Activated CD4-positive, CD25-positive, alpha-beta regulatory T cell treated with anti-CD3 and anti-CD28 coated beads, Interleukin-2, amount 50 U/mL, for 72 hours (primary cell): Measurements from ENCODE around the gene CRLF1.

ENCODE experiments used
- DNase-seq: peaks from one replicate; pipeline ENCODE4 v3.0.0; 2021

The CRLF1 gene, protein sequence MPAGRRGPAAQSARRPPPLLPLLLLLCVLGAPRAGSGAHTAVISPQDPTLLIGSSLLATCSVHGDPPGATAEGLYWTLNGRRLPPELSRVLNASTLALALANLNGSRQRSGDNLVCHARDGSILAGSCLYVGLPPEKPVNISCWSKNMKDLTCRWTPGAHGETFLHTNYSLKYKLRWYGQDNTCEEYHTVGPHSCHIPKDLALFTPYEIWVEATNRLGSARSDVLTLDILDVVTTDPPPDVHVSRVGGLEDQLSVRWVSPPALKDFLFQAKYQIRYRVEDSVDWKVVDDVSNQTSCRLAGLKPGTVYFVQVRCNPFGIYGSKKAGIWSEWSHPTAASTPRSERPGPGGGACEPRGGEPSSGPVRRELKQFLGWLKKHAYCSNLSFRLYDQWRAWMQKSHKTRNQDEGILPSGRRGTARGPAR

DNA sequence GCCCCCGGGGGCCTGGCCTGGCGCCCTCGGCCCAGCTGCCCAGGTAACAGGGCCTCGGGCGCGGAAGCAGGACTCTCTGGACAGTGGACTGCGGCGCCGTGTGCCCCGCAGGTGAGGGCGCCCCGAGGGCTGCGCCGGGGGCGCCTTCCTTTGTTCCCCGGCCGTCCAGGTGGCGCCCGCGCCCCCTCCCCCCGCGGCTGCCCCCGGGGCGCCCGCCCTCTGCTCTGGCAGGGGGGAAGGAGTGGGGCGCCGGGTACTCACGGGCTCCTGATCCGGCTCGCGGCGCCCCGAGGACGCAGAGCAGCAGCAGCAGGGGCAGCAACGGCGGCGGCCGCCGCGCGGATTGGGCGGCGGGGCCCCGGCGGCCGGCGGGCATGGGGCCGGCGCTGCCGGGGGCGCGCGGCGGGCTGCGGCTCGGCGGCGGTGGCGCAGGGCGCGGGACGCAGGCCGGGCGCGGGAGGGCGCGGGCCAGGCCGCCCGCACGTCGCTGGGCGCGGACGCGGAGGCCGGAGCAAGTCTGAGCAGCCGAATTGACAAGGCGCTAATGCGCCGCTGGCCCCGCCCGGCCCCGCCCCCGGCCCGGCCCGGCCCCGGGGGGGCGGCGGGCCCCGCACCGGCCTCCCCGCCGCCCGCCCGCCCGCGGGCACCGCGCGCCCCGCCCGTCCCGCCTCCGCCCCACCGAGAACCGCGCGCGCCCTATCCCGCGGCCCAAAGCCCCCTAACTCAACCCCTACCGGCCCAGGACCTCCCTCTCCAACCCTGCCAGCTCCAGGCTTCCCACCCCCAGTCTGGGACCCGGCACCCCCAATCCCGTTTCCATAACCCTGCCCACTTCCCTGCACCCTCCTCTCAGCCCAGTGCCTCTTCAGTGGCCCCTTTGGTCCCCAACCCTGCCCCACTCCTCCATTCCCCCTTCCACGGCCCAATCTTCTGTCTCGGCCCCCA is at the start of gene CRLF1:
Gene CRLF1 (minus strand): TSS at position 519 of the 945 bp plus-strand sequence. CDS start 143 bp downstream, at position 376.
- no peak for DNase-seq

DNA sequence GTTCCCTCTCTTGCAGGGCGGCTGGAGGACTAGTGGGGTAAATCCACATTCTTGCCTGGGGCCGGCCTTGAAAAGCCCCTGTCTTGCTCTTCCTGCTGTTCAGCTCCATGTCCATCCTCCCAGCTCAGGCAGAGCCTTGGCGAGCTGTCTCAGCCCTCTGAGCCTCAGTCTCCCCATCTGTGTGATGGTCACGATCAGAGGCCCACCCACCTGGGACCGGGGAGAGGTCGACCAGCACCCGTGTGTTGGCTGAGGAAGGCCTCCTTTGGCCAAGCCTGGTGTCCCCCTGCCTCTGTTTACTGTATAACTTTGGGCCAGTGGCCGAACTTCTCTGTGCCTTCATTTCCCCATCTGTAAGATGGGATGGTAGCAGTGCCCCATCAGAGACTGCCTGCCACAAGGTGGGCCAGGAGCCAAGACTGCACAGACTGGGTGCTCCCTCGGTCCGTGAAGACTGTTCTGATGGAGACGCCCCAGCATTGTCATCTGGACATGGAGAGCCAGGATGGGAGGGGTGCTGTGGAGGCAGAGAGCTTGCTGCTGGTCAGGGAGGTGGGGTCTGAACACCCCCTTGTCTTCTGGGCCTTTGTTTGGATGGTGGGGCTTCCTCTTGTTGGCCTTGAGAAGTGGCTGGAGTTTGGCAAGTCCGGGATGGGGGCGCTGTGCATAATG is 48.7 kb upstream of the CRLF1 start:
- no peak for DNase-seq

DNA sequence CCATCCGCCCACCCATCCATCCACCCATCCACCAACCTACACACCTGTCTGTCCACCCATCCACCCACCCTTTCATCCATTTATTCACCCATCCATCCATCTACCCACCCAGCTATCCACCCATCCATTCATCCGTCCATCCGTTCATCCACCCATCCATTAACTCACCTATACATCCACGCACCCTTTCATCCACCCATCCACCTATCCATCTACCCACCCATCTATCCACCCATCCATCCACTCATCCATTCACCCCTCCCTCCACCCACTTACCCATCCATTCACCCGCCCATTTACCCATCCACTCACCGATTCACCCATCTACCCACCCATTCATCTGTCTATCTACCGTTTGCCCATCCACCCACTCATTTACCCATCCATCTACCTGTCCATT is 47.9 kb upstream of the CRLF1 start:
- no peak for DNase-seq

DNA sequence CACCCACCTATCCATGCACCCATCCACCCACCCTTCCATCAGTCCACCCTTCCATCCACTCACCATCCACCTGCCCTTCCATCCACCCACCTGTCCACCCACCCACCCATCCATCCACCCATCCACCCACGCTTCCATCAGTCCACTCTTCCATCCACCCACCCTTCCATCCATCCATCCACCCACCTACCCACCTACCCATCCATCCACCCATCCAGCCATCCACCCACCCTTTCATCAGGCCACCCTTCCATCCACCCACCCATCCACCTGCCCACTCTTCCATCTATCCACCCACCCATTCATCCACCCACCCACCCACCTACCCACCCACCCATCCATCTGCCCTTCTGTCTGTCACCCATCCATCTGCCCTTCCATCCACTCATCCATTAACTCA is 47.3 kb upstream of the CRLF1 start:
- no peak for DNase-seq

DNA sequence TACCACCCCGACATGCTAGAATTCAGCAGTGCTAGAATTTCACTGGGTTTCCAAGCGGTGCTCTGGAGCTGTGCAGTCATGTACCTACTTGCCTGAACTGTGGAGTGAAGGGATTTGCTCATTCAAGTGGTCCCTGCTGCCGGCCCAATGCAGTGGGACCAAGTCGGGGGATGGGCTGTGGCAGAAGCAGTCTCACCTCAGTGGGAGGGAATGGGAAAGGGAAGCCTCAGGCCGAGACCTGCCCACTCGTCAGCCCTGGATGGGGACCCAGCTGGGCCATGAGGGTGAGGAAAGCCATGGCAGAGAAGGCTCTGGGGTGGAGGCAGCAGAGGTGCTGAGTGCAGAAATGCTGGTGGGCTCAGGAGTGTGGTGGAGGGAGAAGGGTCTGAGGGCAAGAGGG is 45.1 kb upstream of the CRLF1 start:
- DNase-seq = no peak

DNA sequence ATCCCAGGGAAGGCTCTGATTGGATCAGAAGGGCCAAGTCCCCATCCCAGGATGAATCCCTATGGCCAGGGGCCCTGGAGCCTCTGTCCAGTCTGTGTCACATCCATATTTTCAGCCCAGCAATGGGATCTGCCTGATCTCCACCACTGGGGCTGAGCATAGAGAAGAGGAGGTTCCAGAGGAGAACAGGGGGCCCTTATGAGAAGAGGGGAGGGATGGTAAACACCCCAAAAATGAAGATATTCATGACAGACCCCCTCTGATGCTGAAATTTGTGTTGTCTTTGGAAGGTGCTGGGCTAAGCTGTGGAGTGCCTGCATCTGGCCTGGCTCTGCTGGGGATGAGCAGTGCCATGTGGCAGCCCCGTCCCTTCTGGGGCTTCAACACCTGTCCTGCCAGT is 44.7 kb upstream of the CRLF1 start:
- no peak for DNase-seq

DNA sequence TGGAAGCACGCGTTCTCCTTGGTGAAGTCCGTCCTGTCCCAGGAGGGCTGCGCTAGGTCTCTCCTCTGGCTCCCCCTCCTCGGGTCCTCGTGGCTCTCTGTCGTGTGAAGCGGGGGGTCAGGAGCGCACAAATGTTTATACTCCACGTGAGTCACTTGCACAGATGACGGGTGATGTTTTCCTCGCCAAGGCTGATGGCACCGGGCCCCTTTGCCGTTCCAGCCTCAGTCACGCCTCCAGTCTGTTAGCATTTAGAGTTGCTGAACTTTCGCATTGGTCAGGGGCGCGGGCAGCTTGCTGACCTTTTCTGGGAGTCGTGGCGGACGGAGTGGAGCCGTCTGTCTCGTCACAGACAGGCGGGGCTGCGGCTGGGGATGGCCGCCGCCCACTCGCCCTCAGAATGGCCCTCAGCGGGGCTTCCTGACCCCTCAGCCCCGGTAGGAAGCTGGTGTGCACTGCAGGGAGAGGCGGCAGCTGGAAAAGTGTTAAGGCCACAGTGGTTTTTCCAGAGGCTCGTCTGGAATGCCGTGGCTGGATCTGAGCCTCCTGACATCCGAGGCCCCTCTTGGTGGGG is 44.0 kb upstream of the CRLF1 start:
- DNase-seq = no peak

DNA sequence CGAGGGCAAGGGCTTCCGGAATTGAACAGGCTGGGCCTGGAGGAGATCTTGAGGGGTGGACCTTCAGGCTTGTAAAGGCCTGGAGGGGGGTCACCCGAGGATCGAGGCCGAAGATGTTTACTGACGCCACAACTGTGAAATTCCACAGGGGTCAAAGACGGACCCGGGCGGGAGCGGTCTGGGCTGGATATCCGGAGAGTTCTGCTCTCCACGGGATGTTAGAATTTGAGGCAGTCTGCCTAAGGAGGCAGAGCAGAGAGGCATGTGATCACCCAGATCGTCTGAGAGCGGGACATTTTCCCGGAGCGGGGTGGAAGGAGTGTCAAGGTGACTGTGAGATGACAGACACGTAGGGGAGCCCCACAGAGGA is 43.4 kb upstream of the CRLF1 start:
- no peak for DNase-seq

DNA sequence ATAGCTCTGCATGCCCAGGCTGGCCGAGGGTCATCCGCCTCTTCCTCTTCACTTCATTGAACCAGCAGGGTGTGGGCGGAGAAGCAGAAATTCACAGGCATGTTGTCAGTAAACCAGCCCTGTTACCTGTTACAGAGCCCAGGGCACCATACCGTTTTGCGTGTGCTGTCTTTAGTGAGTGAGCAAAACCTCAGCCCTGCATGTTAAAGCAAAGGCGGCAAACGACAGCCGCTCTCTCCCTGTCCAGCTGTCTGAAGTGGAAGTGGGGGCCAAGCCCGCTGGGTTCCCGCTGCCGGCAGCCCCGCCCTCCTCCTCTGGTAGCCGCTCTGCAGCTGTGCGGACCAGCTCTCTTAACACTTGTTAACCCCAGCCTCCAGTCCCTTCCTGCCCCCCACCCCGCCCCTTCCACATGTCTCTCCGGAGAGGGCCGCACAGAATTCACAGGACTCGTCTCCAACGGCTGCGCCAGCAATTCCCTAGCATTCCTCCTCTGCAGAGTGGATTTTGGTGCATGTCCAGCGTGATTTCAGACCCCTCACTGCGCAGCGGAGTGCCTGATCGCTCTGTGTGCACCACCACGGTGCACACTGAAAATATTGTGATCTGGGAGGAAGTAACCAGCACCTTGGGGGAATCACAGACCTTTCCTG is 42.9 kb upstream of the CRLF1 start:
- DNase-seq = no peak

DNA sequence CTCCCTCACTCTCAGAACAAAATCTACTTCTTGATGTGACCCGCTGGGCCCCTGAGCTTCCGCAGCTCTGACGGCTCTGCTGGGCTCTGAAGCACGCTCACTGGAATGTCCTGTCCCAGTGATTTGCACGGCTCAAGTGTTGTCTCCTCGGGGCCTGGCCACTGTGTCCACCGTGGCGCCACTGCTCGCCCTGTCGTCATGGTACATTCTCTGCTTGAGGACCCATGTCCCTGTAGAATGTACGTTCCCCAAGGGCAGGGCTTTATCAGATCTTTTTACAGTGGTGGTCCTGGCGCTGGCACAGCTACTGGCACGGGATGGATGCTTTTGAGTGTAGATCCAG is 42.3 kb upstream of the CRLF1 start:
- DNase-seq = no peak

DNA sequence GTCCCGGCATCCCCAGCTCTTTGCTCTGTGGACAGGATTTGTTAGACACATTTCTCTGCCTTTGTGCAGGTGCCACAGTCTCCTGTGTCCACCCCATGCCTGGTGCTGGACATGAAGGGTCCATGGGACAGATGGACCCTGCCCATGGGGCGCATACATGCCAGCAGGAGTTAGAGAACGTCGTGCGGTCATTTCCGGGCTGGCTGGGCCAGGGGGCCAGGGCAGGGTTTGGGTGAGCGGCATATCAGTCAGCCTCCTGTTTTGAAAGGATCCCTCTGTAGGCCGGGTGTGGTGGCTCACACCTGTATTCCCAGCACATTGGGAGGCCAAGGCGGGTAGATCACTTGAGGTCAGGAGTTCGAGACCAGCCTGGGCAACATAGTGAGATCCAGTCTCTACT is 41.2 kb upstream of the CRLF1 start:
- no peak for DNase-seq

DNA sequence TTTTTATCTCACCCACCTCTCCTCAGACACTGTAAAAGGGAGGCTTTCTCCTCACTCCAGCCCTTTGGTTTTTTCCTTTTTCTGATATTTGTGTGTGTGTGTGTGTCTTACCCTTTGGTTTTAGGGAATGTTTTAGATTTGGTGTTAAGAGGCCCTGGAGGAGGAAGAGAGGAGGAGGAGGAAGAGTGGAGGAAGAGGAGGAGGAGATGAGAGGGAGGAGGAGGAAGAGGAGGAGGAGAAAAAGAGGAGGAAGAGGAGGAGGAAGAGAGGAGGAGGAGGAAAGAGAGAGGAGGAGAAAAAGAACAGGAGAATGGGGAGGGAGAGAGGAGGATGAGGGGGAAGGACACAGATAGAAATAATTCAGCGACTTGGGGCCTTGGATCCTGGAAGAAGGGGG is 40.8 kb upstream of the CRLF1 start:
- no peak for DNase-seq

DNA sequence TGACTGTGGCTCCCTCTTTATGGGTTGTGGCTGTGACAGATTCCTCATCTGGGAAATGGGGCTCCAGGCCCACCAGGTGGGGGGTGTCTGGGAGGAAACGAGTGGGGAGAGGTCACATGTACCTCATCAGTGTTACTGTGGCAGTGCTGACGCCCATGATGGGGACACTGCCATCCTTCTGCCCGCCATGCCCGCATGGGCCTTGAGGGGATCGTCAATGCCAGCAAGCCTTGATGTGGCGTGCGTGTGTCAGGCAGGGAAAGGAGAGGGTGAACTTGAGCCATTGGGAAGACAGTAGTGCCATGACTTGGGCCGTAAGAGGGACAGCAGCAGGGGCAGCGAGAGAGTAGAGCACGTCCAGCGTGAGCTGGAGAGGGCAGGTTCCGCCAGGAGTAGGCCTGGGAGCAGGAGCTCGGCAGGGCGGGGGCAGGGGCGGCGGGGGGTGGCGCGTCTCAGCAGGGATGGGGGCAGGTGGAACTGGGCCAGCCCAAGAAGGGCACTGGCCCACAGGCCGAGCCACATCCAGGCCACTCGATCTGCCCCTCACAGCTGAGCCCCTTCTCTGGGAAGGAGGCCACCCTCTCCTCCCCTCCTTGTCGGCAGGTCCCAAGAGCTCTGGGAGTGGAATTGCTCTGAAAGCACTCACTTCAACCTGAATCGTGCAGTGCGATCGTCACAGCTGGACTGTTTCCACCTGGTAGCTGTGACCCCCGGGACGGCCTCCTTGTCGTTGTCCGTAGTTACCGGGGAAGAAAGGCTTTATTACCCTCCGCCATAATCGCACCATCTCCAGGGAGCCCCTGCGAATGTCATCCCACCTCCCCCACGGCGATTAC is 40.2 kb upstream of the CRLF1 start:
- no peak for DNase-seq

DNA sequence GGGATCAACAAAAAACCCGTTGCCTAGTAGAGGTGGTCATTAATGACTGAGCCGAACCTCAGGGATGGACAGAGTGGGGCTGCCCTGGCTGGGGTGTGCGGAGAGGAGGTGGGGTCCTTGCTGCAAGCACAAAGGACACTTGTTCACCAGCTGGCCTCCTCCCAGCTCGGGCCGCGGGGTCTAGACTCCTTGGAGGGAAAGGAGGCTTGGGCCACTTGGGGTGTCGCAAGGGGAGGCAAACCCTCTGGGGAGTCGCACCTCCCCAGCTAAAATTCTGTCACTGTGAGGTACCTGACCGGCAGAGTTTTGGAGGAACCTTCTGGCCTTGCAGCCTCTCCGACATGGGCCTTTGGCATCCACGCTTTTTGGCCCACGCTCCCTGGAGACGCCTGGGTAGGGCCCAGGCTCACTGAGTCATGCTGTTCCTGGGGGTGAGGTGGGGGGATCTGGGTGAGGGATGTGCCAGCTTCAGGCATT is 38.5 kb upstream of the CRLF1 start:
- no peak for DNase-seq

DNA sequence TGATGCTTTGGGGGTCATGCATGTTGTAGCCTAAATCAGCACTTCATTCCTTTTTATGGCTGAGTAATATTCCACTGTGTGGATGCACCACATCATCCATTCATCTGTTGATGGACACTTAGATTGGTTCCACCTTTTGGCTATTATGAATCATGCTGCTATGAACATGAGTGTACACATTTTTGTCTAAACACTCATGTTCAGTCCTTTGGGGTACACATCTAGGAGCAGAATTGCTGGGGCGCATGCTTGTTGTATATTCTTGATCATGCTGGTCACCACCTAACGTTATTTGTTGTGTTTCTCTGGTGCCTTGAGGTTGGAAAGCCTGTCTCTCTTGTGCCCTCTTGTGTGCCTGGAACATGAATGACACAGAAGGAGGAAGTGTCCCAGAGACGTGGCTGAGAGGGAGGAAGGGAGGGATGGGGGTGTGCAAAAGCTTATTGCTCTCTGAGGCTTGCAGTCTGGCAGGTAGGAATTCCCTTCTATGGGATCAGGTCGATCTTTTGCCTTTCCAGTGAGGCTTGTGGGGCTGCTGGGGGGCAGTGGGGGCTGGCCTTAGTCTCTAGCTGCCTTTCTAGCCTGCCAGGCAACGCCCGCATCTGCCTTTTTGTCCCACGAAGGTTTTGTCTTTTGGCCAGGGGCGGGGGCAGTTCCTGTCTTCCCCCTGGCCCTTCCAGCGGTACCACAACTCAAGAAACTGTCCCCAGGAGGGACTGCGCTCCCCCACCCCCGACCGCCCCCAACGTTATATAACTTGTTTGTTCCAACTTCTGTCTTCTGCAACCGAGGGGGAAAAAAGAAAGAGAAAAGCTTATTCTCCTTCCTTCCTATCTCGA is 37.8 kb upstream of the CRLF1 start:
- DNase-seq = no peak

DNA sequence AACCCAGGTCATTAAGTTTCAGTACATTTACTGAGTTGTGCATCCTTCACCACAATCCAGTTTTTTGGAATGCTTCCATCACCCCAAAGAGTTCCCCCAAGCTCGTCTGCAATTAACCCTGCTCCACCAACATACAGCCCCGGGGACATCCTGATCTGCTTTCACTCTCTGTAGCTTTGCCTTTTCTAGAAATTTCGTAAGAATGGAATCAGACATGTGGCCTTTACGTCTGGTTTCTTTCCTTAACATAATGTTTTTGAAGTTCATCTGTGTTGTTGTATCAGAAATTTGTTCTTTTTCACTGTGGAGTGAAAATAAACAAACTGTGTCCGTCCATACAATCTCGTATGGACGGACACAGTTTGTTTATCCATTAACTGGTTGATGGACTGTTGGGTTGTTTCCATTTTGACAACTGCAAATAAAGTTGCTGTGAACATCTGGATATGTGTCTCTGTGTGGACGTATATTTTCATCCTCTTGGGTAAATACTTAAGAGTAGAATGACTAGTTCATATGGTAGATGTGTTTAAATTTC is 33.2 kb upstream of the CRLF1 start:
- DNase-seq = no peak

DNA sequence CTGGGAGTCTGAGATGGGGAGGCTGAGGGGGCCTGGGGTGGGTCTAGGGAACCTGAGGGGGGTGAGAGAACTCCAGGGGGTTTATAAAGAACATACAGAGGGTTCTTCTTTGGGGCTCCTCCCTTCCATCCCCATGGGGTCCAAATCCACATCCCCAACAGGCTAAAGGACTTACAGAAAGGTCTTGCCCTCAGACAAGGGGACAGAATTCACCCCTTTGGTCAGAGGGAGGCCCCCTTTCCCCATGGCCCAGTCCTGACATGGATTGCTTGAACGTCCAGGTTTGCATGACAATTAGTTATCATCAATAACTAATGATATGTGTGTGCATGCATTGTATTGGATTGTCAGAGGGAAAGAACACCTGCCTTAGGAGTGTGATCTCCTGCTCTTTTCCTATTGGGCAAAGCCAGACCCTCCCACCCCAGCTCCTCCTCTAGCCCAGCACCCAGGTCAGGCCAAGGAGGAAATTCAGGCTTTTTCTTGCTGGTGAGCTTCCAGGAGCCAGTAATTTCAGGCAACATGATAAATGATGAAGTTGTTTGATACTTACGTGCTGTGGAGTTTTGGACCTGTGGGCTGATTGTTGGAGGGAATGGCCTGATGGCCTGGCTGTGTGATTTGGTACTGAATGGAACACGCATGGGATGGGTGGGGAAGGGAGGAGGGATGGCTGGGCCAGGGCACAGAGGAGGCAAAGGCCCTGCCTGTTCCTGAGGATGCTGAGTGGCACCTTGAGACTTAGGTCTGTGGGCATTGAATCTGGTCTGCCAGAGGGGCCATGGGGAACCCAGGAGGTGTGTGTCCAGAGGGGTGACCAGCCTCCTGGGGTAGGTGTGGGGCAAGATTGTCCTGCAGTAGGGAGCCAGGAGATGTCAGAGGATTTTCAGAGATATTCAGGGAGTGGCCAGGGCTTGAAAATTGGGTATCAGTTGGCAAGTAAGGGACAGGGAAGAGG is 31.4 kb upstream of the CRLF1 start:
- no peak for DNase-seq

DNA sequence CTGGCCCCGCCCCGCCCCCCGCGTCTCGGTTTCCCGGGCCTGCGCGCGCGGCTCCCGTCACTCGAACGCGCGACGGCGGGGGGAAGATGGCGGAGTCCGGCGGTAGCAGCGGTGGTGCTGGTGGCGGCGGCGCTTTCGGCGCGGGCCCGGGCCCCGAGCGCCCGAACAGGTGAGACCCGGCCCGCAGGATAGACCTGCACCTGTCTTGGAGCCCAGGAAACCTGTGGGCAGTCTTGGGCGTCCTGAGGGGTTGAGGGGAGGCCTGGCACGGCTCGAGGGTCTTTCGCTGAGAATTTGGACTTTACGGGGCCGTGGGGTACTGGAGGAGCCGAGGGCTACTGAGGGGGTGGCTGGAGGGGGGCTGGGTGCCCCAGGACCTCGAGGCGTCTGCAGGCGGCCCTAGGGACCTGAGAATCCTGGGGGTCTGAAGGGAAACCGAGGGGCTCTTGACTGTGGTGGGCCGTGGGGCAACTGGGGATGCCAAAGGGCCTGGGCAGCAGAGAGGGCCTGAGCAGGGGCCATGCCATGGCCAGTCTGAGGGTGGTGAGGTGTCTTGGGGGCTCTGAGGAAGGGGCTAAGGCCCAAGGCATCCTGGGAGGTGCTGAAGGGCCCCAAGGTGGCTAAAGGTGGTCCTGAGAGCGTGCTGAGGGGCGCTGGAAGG is 30.5 kb upstream of the CRLF1 start, which contains the start of gene KLHL26:
Gene KLHL26 (plus strand): TSS at position 60 of the 661 bp plus-strand sequence. CDS start 27 bp downstream, at position 87.
- peak; percentile 36 for DNase-seq
